GM23248 (cell line): Measurements from ENCODE around the gene SHISA5.

Experiments used
- EZH2 ChIP-seq: fragments of 200-600 bp; sonication (generic); IDR thresholded peaks from 2 replicates; pipeline ENCODE4 v1.6.1; 2018; ENCODE audit warnings: antibody characterized with exemption, mild to moderate bottlenecking; ENCODE audit not compliant: insufficient read depth, poor library complexity, severe bottlenecking
- EZH2phosphoT487 ChIP-seq: fragments of 200-600 bp; sonication (generic); IDR thresholded peaks from 2 replicates; pipeline ENCODE4 v1.6.1; 2018; ENCODE audit warnings: antibody characterized with exemption, moderate library complexity, mild to moderate bottlenecking, low read depth; ENCODE audit not compliant: insufficient read depth

GRCh38 chr3:48435774-48436476, 68.0 kb downstream of the SHISA5 start:
- TF ChIP-seq EZH2 = no peak
- no peak for TF ChIP-seq EZH2phosphoT487
